ENCODE results near the gene MYO10. TPM values are rescaled to one million over a fixed set of nuclear protein-coding genes. Genes with fewer than 3 reads are reported as not detected.

Gene MYO10
- total RNA-seq, 2 donors from 2014 or later, result 40.0 to 89.2 TPM

DNA sequence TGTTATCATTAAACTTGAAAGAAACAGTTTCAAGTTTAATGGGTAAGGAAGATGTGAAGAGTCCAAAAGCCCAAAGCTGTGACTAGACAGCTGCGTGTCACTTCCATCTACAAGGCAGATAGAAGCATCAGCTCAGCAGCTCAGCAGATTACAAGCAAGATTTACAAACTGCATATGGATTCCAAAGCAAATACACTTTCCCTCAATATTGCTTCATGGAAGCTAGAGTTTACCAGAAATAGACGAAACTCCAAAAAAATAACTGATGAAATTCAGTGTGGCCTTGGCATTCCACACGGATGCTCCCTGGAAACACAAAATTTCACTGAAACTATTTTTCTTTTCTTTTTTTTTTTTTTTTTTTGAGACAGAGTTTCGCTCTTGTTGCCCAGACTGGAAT lies 17.9 kb downstream of the MYO10 start:
- peaks cover 31% of the 10 kb centered on the region for H3K4me1 Mint-ChIP-seq
- H3K27me3 Mint-ChIP-seq (ENCODE audit: insufficient read depth), result no peaks in the 10 kb centered on the region
- H3K4me3 Mint-ChIP-seq, result no peak overlapping the region
- DNase-seq, result no peak
- Histone ChIP-seq H3K4me3 (ENCODE audit: low read length) (no peak overlapping the region), H3K36me3 (ENCODE audit: control insufficient read depth, insufficient read depth, low read length) (peaks cover 48% of the 10 kb centered on the region), H3K4me1 (ENCODE audit: control insufficient read depth, insufficient read depth, low read length) (peaks cover 17% of the 10 kb centered on the region), H3K27ac (ENCODE audit: low read depth, low read length) (no peak overlapping the region), H3K27me3 (ENCODE audit: control insufficient read depth, insufficient read depth, low read length, poor library complexity, severe bottlenecking) (no peaks in the 10 kb centered on the region), H3K9ac (ENCODE audit: extremely low read depth, low read length, poor library complexity, severe bottlenecking) (no peak overlapping the region), H3K9me3 (ENCODE audit: control insufficient read depth, low read length) (no peaks in the 10 kb centered on the region)
- 93 to 96% methylated on average over 2 to 4 of the region's 4 CpGs for WGBS, 2 experiments (ENCODE audit: insufficient coverage in 1 of 2, insufficient read length in 1 of 2)
- H3K9me3 Mint-ChIP-seq, result no peaks in the 10 kb centered on the region
- peaks cover 27% of the 10 kb centered on the region for H3K36me3 Mint-ChIP-seq (ENCODE audit: low read depth)
- TF ChIP-seq CTCF (conservative IDR thresholded peaks at IDR 0.05), result no peak
- H3K27ac Mint-ChIP-seq, result no peak overlapping the region

DNA sequence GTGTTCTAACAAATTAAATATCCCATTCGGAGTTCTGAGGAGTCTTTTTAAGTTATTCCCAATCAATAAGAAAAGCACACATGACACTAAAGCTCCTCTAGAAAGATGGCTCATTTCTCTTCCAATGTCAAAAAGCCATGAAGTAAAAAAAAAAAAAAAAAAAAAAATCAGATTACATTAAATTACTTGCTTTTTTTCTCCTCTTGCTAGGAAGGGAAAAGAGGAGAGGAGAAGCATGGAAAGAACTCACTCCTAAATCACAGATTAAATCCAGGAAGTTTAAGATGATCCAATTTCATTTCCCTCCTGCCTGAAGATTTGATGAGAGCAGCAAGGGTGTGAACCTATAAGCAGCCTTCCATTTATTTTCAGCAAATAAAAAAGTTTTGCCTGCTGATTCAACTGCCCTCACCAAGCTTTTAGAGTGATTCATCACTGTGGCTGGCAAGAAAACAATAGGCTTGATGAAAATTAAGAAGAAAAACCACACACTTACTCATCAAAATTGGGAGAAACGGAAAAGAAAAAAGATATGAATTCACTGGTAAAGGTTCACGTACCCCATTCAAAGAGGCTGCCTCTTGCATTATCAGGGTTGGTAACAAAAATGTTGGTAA lies 19.7 kb downstream of the MYO10 start:
- H3K27me3 Mint-ChIP-seq (ENCODE audit: insufficient read depth), result no peaks in the 10 kb centered on the region
- no peaks in the 10 kb centered on the region for H3K27me3 ChIP-seq (ENCODE audit: control insufficient read depth, insufficient read depth, low read length, poor library complexity, severe bottlenecking)

DNA sequence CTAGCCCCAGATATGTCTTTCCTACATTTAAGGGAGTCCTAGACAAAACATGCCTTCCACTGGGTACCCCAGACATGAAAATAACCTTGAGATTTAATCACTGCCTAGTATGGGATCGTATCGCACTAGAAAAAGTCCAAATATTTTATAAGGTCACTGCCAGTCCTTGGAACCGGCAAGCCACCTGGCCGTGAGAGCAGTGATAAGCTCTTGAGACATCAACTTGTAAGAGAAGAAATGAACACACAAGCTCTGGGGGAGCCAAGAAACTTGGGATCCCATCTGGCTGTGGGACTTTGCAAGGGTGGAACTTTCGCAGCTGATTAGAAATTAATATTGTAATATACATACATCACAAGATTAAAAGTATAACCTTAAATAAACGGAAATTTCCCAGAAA lies 21.5 kb downstream of the MYO10 start:
- Histone ChIP-seq H3K27ac (ENCODE audit: low read depth, low read length) (no peak overlapping the region), H3K4me3 (ENCODE audit: low read length) (no peak overlapping the region), H3K9me3 (ENCODE audit: control insufficient read depth, low read length) (no peaks in the 10 kb centered on the region), H3K36me3 (ENCODE audit: control insufficient read depth, insufficient read depth, low read length) (peaks cover 54% of the 10 kb centered on the region), H3K4me1 (ENCODE audit: control insufficient read depth, insufficient read depth, low read length) (peaks cover 17% of the 10 kb centered on the region), H3K27me3 (ENCODE audit: control insufficient read depth, insufficient read depth, low read length, poor library complexity, severe bottlenecking) (no peaks in the 10 kb centered on the region), H3K9ac (ENCODE audit: extremely low read depth, low read length, poor library complexity, severe bottlenecking) (no peak overlapping the region)
- Mint-ChIP-seq H3K27ac (no peak overlapping the region), H3K9me3 (peaks cover under 1% of the 10 kb centered on the region), H3K27me3 (ENCODE audit: insufficient read depth) (no peaks in the 10 kb centered on the region), H3K4me1 (peaks cover 27% of the 10 kb centered on the region), H3K36me3 (ENCODE audit: low read depth) (peaks cover 29% of the 10 kb centered on the region), H3K4me3 (no peak overlapping the region)
- DNase-seq, result no peak
- 88 to 94% methylated on average over 5 of the region's 6 CpGs for WGBS, 2 experiments (ENCODE audit: insufficient coverage in 1 of 2, insufficient read length in 1 of 2)
- no peak for TF ChIP-seq CTCF (conservative IDR thresholded peaks at IDR 0.05)

More for the DNA sequence above, 19.7 kb downstream of the MYO10 start:
- H3K4me1 ChIP-seq (ENCODE audit: control insufficient read depth, insufficient read depth, low read length), result peaks cover 17% of the 10 kb centered on the region
- Mint-ChIP-seq H3K4me3 (no peak overlapping the region), H3K4me1 (peaks cover 27% of the 10 kb centered on the region), H3K9me3 (no peaks in the 10 kb centered on the region), H3K27ac (no peak overlapping the region), H3K36me3 (ENCODE audit: low read depth) (peaks cover 24% of the 10 kb centered on the region)
- DNase-seq, result no peak
- 93% methylated on average over 3 of the region's 3 CpGs for WGBS, 2 experiments (ENCODE audit: insufficient coverage in 1 of 2, insufficient read length in 1 of 2)
- H3K9me3 ChIP-seq (ENCODE audit: control insufficient read depth, low read length), result no peaks in the 10 kb centered on the region
- no peak for TF ChIP-seq CTCF (conservative IDR thresholded peaks at IDR 0.05)
- H3K36me3 ChIP-seq (ENCODE audit: control insufficient read depth, insufficient read depth, low read length), result peaks cover 55% of the 10 kb centered on the region
- no peak overlapping the region for H3K9ac ChIP-seq (ENCODE audit: extremely low read depth, low read length, poor library complexity, severe bottlenecking)
- H3K27ac ChIP-seq (ENCODE audit: low read depth, low read length), result no peak overlapping the region
- no peak overlapping the region for H3K4me3 ChIP-seq (ENCODE audit: low read length)

Data from endodermal cell (in vitro differentiated cells).